Measurements from ENCODE around the gene GPC6. TPM values are rescaled to one million over a fixed set of nuclear protein-coding genes. Genes with fewer than 3 reads are reported as not detected.

The GPC6 gene
- total RNA-seq, 1 experiment from 2014 or later, result not detected

DNA sequence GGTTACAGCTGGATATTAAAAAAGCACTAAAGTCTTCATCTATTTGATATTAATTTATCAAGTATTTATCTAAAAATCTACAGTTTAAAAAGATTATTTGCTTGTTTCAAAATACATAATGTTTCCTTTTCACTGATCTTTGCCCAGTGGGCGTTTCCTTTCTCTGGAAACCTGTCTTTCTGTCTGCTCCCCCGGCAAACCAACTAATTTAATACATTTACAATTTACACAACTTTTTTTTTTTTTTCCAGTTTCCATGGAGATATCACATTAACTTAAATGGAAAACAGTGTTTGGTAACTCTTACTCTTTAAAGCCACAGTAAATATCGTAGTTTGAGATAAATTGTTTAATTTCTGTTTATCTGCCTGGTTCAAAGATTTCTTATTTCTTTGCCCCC, 5.3 kb downstream of the GPC6 start:
- ChIA-PET CTCF (no interaction called here), POLR2A (ENCODE audit: unreplicated experiment) (no interaction called here)
- Histone ChIP-seq H3K36me3 (ENCODE audit: low read depth) (no peaks in the 10 kb centered on the region), H3K27ac (no peak overlapping the region), H3F3A (ENCODE audit: insufficient read depth, low read depth) (no peaks in the 10 kb centered on the region), H3K9me2 (ENCODE audit: insufficient read depth) (no peaks in the 10 kb centered on the region), H3K4me3 (no peak overlapping the region), H3K4me1 (replicated peaks; ENCODE audit: insufficient read depth) (peaks cover 13% of the 10 kb centered on the region; the same call in 1 of the 2 replicates), H3K27me3 (ENCODE audit: insufficient read depth, low read depth) (peaks cover 20% of the 10 kb centered on the region), H4K20me1 (ENCODE audit: insufficient read depth) (no peaks in the 10 kb centered on the region), H3K9me3 (ENCODE audit: insufficient read depth, low read depth) (no peaks in the 10 kb centered on the region), H3K4me2 (peak overlapping the region; percentile 4; the same call in 1 of the 2 replicates), H2AFZ (no peak overlapping the region), H3K79me2 (ENCODE audit: low read depth) (no peaks in the 10 kb centered on the region)
- intact Hi-C loops (cut with micrococcal nuclease; ENCODE audit: unreplicated experiment), result no loop called here
- TF ChIP-seq, protein P1, sequence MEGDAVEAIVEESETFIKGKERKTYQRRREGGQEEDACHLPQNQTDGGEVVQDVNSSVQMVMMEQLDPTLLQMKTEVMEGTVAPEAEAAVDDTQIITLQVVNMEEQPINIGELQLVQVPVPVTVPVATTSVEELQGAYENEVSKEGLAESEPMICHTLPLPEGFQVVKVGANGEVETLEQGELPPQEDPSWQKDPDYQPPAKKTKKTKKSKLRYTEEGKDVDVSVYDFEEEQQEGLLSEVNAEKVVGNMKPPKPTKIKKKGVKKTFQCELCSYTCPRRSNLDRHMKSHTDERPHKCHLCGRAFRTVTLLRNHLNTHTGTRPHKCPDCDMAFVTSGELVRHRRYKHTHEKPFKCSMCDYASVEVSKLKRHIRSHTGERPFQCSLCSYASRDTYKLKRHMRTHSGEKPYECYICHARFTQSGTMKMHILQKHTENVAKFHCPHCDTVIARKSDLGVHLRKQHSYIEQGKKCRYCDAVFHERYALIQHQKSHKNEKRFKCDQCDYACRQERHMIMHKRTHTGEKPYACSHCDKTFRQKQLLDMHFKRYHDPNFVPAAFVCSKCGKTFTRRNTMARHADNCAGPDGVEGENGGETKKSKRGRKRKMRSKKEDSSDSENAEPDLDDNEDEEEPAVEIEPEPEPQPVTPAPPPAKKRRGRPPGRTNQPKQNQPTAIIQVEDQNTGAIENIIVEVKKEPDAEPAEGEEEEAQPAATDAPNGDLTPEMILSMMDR (conservative IDR thresholded peaks at IDR 0.05), result no peak
- TF ChIP-seq EZH2 (IDR thresholded peaks at IDR 0.05; ENCODE audit: low read depth), result no peak
- no peak for DNase-seq
- BruUV-seq (replicated peaks), result no TSS peak

DNA sequence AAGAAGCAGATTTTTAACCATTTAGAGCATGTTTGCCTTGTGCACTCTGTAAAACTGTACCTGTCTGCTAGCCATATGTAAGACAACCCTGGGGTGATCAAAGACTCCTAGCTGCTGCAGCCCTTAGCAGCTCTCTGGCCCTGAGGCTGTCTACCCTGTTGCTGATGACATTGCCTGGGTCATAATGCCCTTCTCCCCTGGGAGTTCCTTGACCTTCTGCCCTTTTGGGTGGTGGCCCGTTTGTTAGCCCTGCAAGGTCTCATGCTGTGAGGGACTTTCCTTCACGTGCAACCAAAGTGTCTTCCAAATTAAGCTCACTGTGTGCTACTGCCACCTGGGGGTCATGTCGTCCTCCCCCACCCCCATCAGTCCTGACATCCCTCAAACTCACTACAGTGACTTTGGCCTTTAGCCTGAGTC, 7.4 kb downstream of the GPC6 start:
- Histone ChIP-seq H3K79me2 (ENCODE audit: low read depth) (no peaks in the 10 kb centered on the region), H3K9me3 (ENCODE audit: insufficient read depth, low read depth) (no peaks in the 10 kb centered on the region; the same call in 1 of the 2 replicates), H3K4me3 (no peak overlapping the region), H3F3A (ENCODE audit: insufficient read depth, low read depth) (no peaks in the 10 kb centered on the region), H3K27ac (no peak overlapping the region), H3K27me3 (ENCODE audit: insufficient read depth, low read depth) (no peaks in the 10 kb centered on the region), H4K20me1 (ENCODE audit: insufficient read depth) (no peaks in the 10 kb centered on the region), H3K4me2 (no peak overlapping the region), H2AFZ (no peak overlapping the region), H3K36me3 (ENCODE audit: low read depth) (no peaks in the 10 kb centered on the region), H3K4me1 (replicated peaks; ENCODE audit: insufficient read depth) (peaks cover 13% of the 10 kb centered on the region; the same call in 1 of the 2 replicates), H3K9me2 (ENCODE audit: insufficient read depth) (no peaks in the 10 kb centered on the region; the same call in 1 of the 2 replicates)
- DNase-seq, result no peak
- POLR2A ChIA-PET (ENCODE audit: unreplicated experiment), result no interaction called here
- TF ChIP-seq, protein P1 (conservative IDR thresholded peaks at IDR 0.05), result no peak
- no peak for TF ChIP-seq EZH2 (IDR thresholded peaks at IDR 0.05; ENCODE audit: low read depth)
- CTCF ChIA-PET, result no interaction called here
- BruUV-seq (replicated peaks), result no TSS peak
- intact Hi-C loops (cut with micrococcal nuclease; ENCODE audit: unreplicated experiment), result no loop called here

DNA sequence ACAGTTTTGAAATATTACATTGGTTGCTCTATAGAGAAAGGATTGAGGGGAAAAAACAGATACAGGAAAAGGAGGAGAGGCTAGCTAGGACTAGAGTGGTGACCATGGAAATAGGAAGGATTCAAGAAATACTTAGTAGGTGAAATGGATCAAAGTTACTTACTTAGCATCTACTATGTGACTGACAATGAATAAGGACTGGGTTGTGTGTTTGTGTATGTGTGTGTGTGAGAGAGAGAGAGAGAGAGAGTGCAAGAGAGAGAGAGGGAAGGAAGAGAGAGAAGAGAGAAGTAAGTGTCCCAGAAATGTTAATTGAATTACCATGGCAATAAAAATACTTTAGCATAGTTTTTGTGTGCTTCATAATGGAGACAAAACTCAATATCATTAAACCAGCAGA, 7.9 kb downstream of the GPC6 start:
- intact Hi-C loops (cut with micrococcal nuclease; ENCODE audit: unreplicated experiment), result no loop called here
- no peak for DNase-seq
- no peaks in the 10 kb centered on the region for H3K36me3 ChIP-seq (ENCODE audit: low read depth)
- POLR2A ChIA-PET (ENCODE audit: unreplicated experiment), result no interaction called here
- H3K4me3 ChIP-seq, result no peak overlapping the region
- H2AFZ ChIP-seq, result no peak overlapping the region
- no peak overlapping the region for H3K4me2 ChIP-seq
- no peaks in the 10 kb centered on the region for H3K27me3 ChIP-seq (ENCODE audit: insufficient read depth, low read depth)
- CTCF ChIA-PET, result no interaction called here
- H3K4me1 ChIP-seq (replicated peaks; ENCODE audit: insufficient read depth), result peaks cover 13% of the 10 kb centered on the region; the same call in 1 of the 2 replicates
- BruUV-seq (replicated peaks), result no TSS peak
- H4K20me1 ChIP-seq (ENCODE audit: insufficient read depth), result no peaks in the 10 kb centered on the region
- no peaks in the 10 kb centered on the region; the same call in 1 of the 2 replicates for H3K9me3 ChIP-seq (ENCODE audit: insufficient read depth, low read depth)
- TF ChIP-seq, protein P1 (conservative IDR thresholded peaks at IDR 0.05), result no peak
- no peak for TF ChIP-seq EZH2 (IDR thresholded peaks at IDR 0.05; ENCODE audit: low read depth)
- H3K9me2 ChIP-seq (ENCODE audit: insufficient read depth), result no peaks in the 10 kb centered on the region; the same call in 1 of the 2 replicates
- no peak overlapping the region for H3K27ac ChIP-seq
- no peaks in the 10 kb centered on the region for H3F3A ChIP-seq (ENCODE audit: insufficient read depth, low read depth)
- no peaks in the 10 kb centered on the region for H3K79me2 ChIP-seq (ENCODE audit: low read depth)
